ENCODE results near the gene MPND. TPM values are rescaled to one million over a fixed set of nuclear protein-coding genes. Genes with fewer than 3 reads are reported as not detected.

The MPND gene
- total and polyA plus RNA-seq, 10 of the 15 experiments (the other 5 are each of a cell fraction or from before 2014, with no cell fraction given), result 0.79 to 18.3 (median 6.0) TPM

GRCh38 chr19:4297901-4298809, 45.2 kb upstream of the MPND start (continued):
- TF ChIP-seq RBBP5 (conservative IDR thresholded peaks at IDR 0.05) (no peak), STAT3 (IDR thresholded peaks at IDR 0.05; ENCODE audit: low read depth, low read length) (no peak)

DNA sequence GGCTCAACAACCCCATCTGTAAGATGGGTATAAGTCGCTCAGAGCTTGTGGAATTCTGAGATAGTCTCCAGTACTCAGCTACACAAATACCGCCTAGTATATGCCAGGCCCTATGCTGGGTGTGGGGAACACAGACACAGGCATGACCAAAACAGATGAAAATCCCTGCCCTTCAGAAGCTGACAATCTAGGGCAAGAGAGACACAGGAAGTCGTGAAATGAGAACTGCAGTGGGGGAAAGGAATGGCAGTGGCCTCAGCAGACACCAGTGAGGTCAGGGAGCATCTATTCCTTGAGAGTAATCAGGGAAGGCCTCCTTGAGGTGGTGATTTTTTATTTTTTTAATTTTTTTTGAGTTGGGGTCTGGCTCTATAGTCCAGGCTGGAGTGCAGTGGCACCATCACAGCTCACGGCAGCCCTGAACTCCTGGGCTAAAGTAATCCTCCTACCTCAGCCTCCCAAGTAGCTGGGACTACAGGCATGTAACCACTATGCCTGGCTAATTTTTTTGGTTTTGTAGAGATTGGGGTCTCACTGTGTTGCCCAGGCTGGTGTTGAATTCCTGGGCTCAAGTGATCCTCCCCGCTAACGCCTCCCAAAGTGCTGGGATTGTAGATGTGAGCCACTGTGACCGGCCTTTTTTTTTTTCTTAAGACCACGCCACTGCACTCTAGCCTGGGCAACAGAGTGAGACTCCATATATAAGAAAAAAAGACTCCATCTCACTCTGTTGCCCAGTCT, 44.4 kb upstream of the MPND start:
- in situ Hi-C loops (cut with MboI) (no loop called here), intact Hi-C loops (cut with micrococcal nuclease; ENCODE audit: unreplicated experiment) (no loop called here)
- no TSS peak for BruUV-seq (replicated peaks)
- Histone ChIP-seq H4K20me1 (ENCODE audit: control insufficient read depth, insufficient read depth) (no peaks in the 10 kb centered on the region), H3K9me3 (replicated peaks; ENCODE audit: control insufficient read depth, insufficient read depth, low read length) (no peaks in the 10 kb centered on the region), H3K4me1 (ENCODE audit: control insufficient read depth, insufficient read depth, low read length) (no peaks in the 10 kb centered on the region), H3K4me3 (no peak overlapping the region), H3K9ac (ENCODE audit: control insufficient read depth, insufficient read depth, low read length) (no peak overlapping the region), H3K27ac (ENCODE audit: control insufficient read depth, insufficient read depth) (no peak overlapping the region), H3K27me3 (replicated peaks in 1 of 2; ENCODE audit: control insufficient read depth in 2 of 2, insufficient read depth in 2 of 2, low read length in 1 of 2) (no peaks in the 10 kb centered on the region), H2AFZ (ENCODE audit: control insufficient read depth, low read depth, low read length) (no peak overlapping the region), H3K4me2 (ENCODE audit: control insufficient read depth, insufficient read depth) (no peak overlapping the region), H3K36me3 (ENCODE audit: control insufficient read depth in 2 of 2, insufficient read depth in 2 of 2, low read length in 1 of 2) (no peaks in the 10 kb centered on the region), H3K79me2 (ENCODE audit: control insufficient read depth, insufficient read depth, low read length) (no peaks in the 10 kb centered on the region)
- SMC1A ChIA-PET (ENCODE audit: uncharacterized antibody, unreplicated experiment), result no interaction called here
- ATAC-seq (no peak), FAIRE-seq (no peak), DNase-seq (ENCODE audit: low read depth, low spot score) (no peak)
- TF ChIP-seq SUZ12 (IDR thresholded peaks at IDR 0.05; ENCODE audit: unreplicated experiment), result no peak
- no peak for TF ChIP-seq ZNF217 (IDR thresholded peaks at IDR 0.05)
- no peak for TF ChIP-seq MTA3 (IDR thresholded peaks at IDR 0.05; ENCODE audit: borderline replicate concordance, low read length)
- TF ChIP-seq MEF2B (IDR thresholded peaks at IDR 0.05; ENCODE audit: partially characterized antibody, poor library complexity, severe bottlenecking), result no peak
- no peak for TF ChIP-seq POLR2AphosphoS2 (IDR thresholded peaks at IDR 0.05; ENCODE audit: low read depth, low read length)
- TF ChIP-seq MLLT1 (IDR thresholded peaks at IDR 0.05), result no peak
- TF ChIP-seq ZNF274 (IDR thresholded peaks at IDR 0.05; ENCODE audit: insufficient read depth, insufficient read length), result no peak
- TF ChIP-seq CEBPB (IDR thresholded peaks at IDR 0.05; ENCODE audit: borderline replicate concordance in 1 of 2, low read depth in 2 of 2, low read length in 2 of 2), result no peak
- no peak for TF ChIP-seq RB1 (IDR thresholded peaks at IDR 0.05; ENCODE audit: borderline replicate concordance)
- no peak for TF ChIP-seq EZH2 (IDR thresholded peaks at IDR 0.05; ENCODE audit: borderline replicate concordance, control insufficient read depth, low read depth, low read length)
- TF ChIP-seq BMI1 (IDR thresholded peaks at IDR 0.05; ENCODE audit: borderline replicate concordance), result no peak
- CTCF ChIA-PET, result interaction anchor here (1.0 kb wide), 1 partner anchor 53 kb away, joined by 3 read pairs; no protein-coding TSS in a partner anchor
- POLR2A ChIA-PET, result interaction anchor here (0.6 kb wide), 1 partner anchor 294 kb away, joined by 3 read pairs; no protein-coding TSS in a partner anchor
- WGBS (ENCODE audit: insufficient coverage, insufficient replicate concordance, low lambda C conversion rate, missing lambda C conversion rate), result 28% methylated on average over 8 of the region's 8 CpGs
- RAD21 ChIA-PET (ENCODE audit: unreplicated experiment), result no interaction called here

Measured in GM12878 (cell line).